Natural killer cell (primary cell): ENCODE measurements around the gene TRMT61A. TPM values are rescaled to one million over a fixed set of nuclear protein-coding genes. Genes with fewer than 3 reads are reported as not detected.

Source experiments
- ATAC-seq, 3 donors: fragments of 150-1000 bp in 2 of 3; fragments of 200-7000 bp in 1 of 3; cut with Tn5 transposase; 1 replicate in 1 of 3; 2 replicates in 2 of 3; pipeline ENCODE4 v1.10.0; 2021; ENCODE audit warnings: mild to moderate bottlenecking in 2 of 3, moderate library complexity in 2 of 3
- DNase-seq, 2 donors: peaks; one replicate each; pipeline versions ENCODE4 v3.0.0 to v3.0.0-alpha.2; 2013 to 2021; ENCODE audit warnings: mixed read lengths in 1 of 2
- H3K27ac ChIP-seq: one replicate; pipeline ENCODE4 v1.5.1; 2013; ENCODE audit warnings: mild to moderate bottlenecking, low read length
- H3K27me3 ChIP-seq: one replicate; pipeline ENCODE4 v1.6.1; 2013; ENCODE audit warnings: low read length; ENCODE audit not compliant: control insufficient read depth, insufficient read depth
- H3K36me3 ChIP-seq: one replicate; pipeline ENCODE4 v1.6.1; 2013; ENCODE audit warnings: low read length; ENCODE audit not compliant: control insufficient read depth, insufficient read depth
- H3K4me1 ChIP-seq: one replicate; pipeline ENCODE4 v1.6.1; 2013; ENCODE audit warnings: low read length; ENCODE audit not compliant: control insufficient read depth, insufficient read depth
- H3K4me3 ChIP-seq: one replicate; pipeline ENCODE4 v1.5.1; 2013; ENCODE audit warnings: low read length
- H3K9me3 ChIP-seq: one replicate; pipeline ENCODE4 v1.6.1; 2013; ENCODE audit warnings: low read length; ENCODE audit not compliant: control insufficient read depth, insufficient read depth
- H3K27ac Mint-ChIP-seq, 2 donors: one replicate each; pipeline ENCODE4 v1.8.0; 2022; ENCODE audit warnings: mild to moderate bottlenecking in 2 of 2, mixed read lengths in 2 of 2, moderate library complexity in 1 of 2
- H3K27me3 Mint-ChIP-seq, 2 donors: one replicate each; pipeline ENCODE4 v1.8.0; 2022; ENCODE audit warnings: low read depth in 2 of 2, mixed read lengths in 2 of 2
- H3K36me3 Mint-ChIP-seq: one replicate; pipeline ENCODE4 v1.8.0; 2022; ENCODE audit warnings: mixed read lengths
- H3K4me1 Mint-ChIP-seq, 2 donors: one replicate each; pipeline ENCODE4 v1.8.0; 2022; ENCODE audit warnings: mixed read lengths in 2 of 2
- H3K4me3 Mint-ChIP-seq: one replicate; pipeline ENCODE4 v1.8.0; 2022; ENCODE audit warnings: mild to moderate bottlenecking, moderate library complexity, mixed read lengths
- H3K9me3 Mint-ChIP-seq, 2 donors: one replicate each; pipeline ENCODE4 v1.8.0; 2022; ENCODE audit warnings: mixed read lengths in 2 of 2
- WGBS: methylation state at CpG from one replicate; pipeline ENCODE4 v1.1.7; 2013; ENCODE audit warnings: missing lambda C conversion rate; ENCODE audit not compliant: insufficient coverage; 5-methylcytosine and 5-hydroxymethylcytosine counted together
- intact Hi-C: fragments of 100-400 bp; cut with micrococcal nuclease; formaldehyde crosslinking; loops from one replicate; pipeline ENCODE4 v1.14.2; 2022
- total RNA-seq, 4 donors: library from RNA; stranded (reverse); fragments of 120-200 nt in 1 of 4; gene quantifications; one replicate each; pipeline versions ENCODE4 v1.2.3 to v1.2.4, GENCODE V29; 2013 to 2022
- TF ChIP-seq, protein P1 (sequence below): fragments of 200-600 bp; IDR thresholded peaks from one replicate; pipeline ENCODE4 v1.8.0; 2022; ENCODE audit warnings: antibody characterized with exemption

Gene TRMT61A
- total RNA-seq, 3 donors from 2014 or later (not counting 1 experiment from before 2014, with no cell fraction given): 8.1 to 9.4 (median 9.1) TPM

- Histone ChIP-seq H3K4me1 (no peaks in the 10 kb centered on the region), H3K27me3 (no peaks in the 10 kb centered on the region), H3K4me3 (no peak overlapping the region), H3K36me3 (peaks cover 9% of the 10 kb centered on the region), H3K27ac (no peak overlapping the region), H3K9me3 (no peaks in the 10 kb centered on the region)
- 91% methylated on average over 25 of the region's 25 CpGs for WGBS
- no peak for ATAC-seq
- H3K27ac Mint-ChIP-seq: no peak overlapping the region
- no peaks in the 10 kb centered on the region for H3K4me1 Mint-ChIP-seq
- no peak overlapping the region for H3K4me3 Mint-ChIP-seq
- TF ChIP-seq, protein P1, sequence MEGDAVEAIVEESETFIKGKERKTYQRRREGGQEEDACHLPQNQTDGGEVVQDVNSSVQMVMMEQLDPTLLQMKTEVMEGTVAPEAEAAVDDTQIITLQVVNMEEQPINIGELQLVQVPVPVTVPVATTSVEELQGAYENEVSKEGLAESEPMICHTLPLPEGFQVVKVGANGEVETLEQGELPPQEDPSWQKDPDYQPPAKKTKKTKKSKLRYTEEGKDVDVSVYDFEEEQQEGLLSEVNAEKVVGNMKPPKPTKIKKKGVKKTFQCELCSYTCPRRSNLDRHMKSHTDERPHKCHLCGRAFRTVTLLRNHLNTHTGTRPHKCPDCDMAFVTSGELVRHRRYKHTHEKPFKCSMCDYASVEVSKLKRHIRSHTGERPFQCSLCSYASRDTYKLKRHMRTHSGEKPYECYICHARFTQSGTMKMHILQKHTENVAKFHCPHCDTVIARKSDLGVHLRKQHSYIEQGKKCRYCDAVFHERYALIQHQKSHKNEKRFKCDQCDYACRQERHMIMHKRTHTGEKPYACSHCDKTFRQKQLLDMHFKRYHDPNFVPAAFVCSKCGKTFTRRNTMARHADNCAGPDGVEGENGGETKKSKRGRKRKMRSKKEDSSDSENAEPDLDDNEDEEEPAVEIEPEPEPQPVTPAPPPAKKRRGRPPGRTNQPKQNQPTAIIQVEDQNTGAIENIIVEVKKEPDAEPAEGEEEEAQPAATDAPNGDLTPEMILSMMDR: no peak
- H3K27me3 Mint-ChIP-seq: no peaks in the 10 kb centered on the region
- H3K9me3 Mint-ChIP-seq: no peaks in the 10 kb centered on the region
- H3K36me3 Mint-ChIP-seq: no peaks in the 10 kb centered on the region
- intact Hi-C loops: no loop called here
- no peak for DNase-seq
These were observed 16.0 kb upstream of the TRMT61A start for GRCh38 chr14:103512701-103513611.

- Mint-ChIP-seq H3K27ac (no peak overlapping the region), H3K36me3 (no peaks in the 10 kb centered on the region), H3K27me3 (peaks cover 0 to 3% of the 10 kb centered on the region in 2 donors), H3K4me1 (peaks cover 0 to 10% of the 10 kb centered on the region in 2 donors), H3K9me3 (no peaks in the 10 kb centered on the region), H3K4me3 (no peak overlapping the region)
- WGBS: 93% methylated on average over 17 of the region's 18 CpGs
- H3K27me3 ChIP-seq: no peaks in the 10 kb centered on the region
- H3K9me3 ChIP-seq: no peaks in the 10 kb centered on the region
- no peak overlapping the region for H3K4me3 ChIP-seq
- no peak for DNase-seq
- peaks cover 5% of the 10 kb centered on the region for H3K36me3 ChIP-seq
- H3K27ac ChIP-seq: no peak overlapping the region
- TF ChIP-seq, protein P1: no peak
- H3K4me1 ChIP-seq: no peaks in the 10 kb centered on the region
- intact Hi-C loops: no loop called here
- ATAC-seq: no peak
These were observed 14.2 kb upstream of the TRMT61A start for GRCh38 chr14:103514596-103515421.

GRCh38 chr14:103516426-103517173, 12.4 kb upstream of the TRMT61A start:
- DNase-seq (no peak), ATAC-seq (no peak)
- WGBS: 75% methylated on average over 8 of the region's 10 CpGs
- peaks cover 5% of the 10 kb centered on the region for H3K27me3 ChIP-seq
- peaks cover 0 to 6% of the 10 kb centered on the region in 2 donors for H3K27me3 Mint-ChIP-seq
- H3K4me3 ChIP-seq: no peak overlapping the region
- H3K4me1 Mint-ChIP-seq: peaks cover 0 to 14% of the 10 kb centered on the region in 2 donors
- TF ChIP-seq, protein P1: no peak
- peaks cover 11% of the 10 kb centered on the region for H3K4me1 ChIP-seq
- no peak overlapping the region for H3K4me3 Mint-ChIP-seq
- no peak overlapping the region for H3K27ac ChIP-seq
- H3K36me3 Mint-ChIP-seq: no peaks in the 10 kb centered on the region
- H3K36me3 ChIP-seq: no peaks in the 10 kb centered on the region
- H3K9me3 ChIP-seq: no peaks in the 10 kb centered on the region
- no peak overlapping the region for H3K27ac Mint-ChIP-seq
- H3K9me3 Mint-ChIP-seq: no peaks in the 10 kb centered on the region
- intact Hi-C loops: no loop called here
